HG02678 (cell line): ENCODE results near the gene HDAC4.

Experiments
- ATAC-seq: cut with Tn5 transposase; IDR thresholded peaks from one replicate; pipeline ENCODE4 v1.9.1; 2021; ENCODE audit warnings: mild to moderate bottlenecking, moderate library complexity; ENCODE audit not compliant: unreplicated experiment

HDAC4 gene

GRCh38 chr2:239329972-239330572 is 70.7 kb downstream of the HDAC4 start:
- ATAC-seq, result no peak

DNA sequence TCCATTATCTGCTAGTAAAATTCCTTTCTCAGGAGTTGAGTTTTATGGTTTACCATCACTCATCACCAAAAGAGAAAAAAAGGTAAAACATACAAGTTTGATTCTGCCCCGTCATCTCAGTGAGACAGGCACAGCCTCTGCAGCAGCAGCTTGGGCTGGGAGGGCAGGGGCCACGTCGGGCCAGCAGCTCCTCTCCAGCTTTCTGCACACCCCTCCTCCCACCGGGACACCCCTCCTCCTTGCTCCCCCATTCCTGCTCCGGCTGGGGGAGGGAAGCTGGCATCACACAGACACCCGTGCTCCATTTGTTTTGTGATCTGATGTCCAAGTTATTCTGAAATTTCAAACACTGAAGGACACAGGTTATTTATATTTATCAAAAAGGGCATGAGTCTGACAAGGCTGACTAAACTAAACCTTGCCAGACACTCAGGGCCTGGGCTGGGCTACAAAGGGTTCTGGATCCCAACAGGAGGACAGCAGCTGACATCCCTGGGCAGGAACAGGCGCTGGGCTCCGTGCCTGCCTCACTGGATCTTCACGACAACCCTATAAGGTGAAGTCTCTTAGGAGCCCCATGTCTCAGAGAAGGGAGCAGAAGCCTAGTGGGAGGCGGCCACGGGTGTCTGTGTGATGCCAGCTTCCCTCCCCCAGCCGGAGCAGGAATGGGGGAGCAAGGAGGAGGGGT is 71.4 kb downstream of the HDAC4 start:
- ATAC-seq, result no peak

- ATAC-seq, result no peak
Measured at GRCh38 chr2:239328351-239329191, 72.2 kb downstream of the HDAC4 start.

DNA sequence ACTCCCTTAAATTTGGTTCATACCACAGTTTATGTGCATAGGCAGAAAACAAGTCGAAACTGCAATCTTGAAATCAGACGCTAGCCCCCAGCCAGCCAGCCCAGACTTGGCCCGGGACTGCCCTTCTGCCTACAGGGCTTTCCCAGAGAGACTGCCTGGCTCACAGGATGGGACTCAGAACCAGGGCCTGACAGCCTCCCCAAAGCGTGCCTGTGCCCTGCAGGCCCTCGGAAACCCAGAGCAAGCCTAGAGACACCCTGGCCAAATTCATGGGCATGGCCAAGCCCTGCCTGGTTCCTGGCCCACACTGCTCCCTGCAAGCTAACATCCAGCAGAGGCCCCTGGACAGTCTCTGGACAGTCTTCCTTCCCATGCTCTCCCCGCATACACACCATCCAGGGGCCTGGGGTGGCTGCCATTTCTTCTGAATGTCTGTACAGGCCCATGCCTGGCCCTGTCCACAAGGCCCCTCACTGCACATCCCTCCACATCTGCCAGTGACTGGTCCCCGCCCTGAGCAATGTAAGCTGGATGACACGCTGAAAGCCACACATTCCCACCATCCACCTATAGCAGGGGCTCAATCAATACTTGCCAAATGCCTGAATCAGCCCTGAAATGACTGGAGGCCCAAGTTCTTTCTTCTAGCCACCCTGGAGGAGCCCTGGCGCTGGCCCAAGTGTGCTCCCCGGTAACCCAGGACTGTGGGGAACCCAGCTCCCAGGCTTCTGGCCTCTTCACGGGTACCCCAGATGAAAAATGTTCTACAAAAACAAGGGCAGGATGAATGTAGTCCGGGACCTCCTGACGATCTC is 73.1 kb downstream of the HDAC4 start:
- ATAC-seq, result no peak

DNA sequence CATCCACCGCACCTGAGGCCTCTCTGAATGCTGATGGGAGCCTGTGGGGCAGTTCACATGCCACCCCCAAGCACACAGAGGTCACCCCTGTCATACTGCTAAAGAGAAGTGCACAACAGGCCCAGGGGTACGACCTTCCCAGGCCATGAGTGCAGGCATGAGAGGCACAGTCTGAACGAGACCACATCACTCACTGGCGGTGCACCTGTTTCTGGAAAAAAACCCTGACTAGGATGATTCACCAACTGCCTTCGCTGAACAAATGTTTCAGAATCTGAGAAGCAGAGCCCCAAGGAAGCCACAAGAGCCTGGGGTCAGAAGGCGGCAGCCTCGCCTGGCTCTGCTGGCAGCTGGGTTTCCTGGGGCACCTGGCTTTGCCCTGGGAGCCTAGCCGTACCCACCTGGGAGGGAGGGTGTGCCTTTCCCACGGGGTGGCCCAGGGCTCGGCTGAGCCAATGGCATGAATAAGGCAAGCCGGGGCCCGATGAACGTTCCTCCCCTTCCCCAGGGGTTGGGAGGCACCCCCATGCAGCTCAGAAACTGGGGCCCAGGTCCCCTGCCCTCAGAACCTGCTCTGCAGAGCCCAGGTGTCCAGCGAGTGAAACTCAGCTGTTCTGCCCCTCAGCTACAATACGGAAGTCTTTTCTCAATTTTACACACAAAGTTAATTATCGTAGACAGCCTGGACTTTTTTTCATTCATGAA is 73.8 kb downstream of the HDAC4 start:
- peak; percentile 76 for ATAC-seq

DNA sequence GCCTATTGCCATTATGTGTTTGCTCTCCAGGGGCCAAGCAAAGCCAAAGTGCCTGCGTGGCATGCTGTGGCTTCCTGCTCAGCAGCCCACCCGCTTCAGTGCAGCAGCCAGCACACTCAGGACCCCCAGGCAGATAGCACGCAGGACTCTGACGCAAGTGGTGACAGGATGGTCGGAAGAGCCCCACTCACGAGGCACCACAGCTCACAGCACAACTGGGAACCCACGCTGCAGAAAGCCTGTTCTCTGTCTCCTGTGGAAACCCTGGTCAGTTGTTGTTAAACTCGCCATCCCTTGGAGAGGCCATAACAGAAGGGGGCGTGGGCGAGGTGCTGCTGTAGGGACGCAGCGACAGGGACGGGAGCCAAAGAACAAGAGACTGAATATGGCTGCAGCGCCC is 76.4 kb downstream of the HDAC4 start:
- ATAC-seq, result no peak

DNA sequence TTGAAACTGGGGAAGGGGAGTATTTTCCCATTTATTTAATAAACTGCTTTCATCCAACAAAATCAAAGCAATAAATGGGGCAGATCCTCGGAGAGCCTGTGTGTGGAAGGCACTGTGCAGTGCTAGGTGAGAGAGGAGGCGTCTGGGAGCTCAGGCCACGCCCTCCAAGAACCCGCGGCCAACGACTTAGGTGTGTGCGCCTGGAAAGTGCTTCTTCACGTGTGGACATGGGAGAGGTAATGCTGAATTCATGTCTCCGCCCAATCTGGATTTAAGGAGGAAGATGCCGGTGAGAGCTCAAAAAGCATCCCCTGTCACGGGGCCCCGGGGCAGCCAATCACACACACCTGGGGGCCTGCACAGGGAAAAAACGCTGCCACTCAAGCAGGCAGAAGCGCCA is 77.4 kb downstream of the HDAC4 start:
- ATAC-seq, result no peak

GRCh38 chr2:239322416-239323086 is 78.3 kb downstream of the HDAC4 start:
- ATAC-seq, result no peak

DNA sequence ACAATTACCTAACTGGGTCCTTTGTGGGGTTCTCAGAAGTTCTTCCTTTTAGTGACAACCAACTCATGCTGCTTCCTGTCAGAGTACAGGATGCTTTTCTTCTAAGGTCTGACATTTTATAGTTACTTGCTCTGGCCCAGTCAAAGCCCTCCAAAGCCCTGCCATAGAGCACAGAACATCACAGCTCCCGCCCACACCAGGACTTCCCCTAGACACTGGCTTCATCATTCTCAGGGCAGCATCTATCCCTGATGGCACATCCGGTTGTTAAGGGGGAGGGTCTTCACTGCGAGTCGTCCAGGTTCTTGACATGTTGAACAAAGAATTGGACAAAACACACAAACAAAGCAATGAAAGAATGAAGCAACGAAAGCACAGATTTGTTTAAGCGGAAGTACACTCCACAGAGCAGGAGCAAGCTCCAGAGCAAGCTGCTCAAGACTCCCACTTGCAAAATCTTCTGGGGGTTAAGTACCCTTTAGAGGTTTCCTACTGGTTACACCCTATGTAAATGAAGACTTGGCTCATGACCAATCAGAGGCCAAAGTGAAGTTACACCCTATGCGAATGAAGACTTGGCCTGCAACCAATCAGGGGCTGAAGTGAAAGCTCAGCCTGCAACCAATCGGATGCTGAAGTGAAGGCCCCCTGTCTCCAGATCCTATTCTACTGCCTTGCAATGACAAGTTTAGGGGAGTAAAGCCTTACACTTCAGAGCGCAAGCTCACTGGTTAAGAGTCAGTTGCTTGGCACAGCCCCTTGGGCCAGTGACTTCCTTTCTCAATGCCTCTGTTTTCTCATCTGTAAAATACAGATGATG is 79.0 kb downstream of the HDAC4 start:
- ATAC-seq, result no peak

DNA sequence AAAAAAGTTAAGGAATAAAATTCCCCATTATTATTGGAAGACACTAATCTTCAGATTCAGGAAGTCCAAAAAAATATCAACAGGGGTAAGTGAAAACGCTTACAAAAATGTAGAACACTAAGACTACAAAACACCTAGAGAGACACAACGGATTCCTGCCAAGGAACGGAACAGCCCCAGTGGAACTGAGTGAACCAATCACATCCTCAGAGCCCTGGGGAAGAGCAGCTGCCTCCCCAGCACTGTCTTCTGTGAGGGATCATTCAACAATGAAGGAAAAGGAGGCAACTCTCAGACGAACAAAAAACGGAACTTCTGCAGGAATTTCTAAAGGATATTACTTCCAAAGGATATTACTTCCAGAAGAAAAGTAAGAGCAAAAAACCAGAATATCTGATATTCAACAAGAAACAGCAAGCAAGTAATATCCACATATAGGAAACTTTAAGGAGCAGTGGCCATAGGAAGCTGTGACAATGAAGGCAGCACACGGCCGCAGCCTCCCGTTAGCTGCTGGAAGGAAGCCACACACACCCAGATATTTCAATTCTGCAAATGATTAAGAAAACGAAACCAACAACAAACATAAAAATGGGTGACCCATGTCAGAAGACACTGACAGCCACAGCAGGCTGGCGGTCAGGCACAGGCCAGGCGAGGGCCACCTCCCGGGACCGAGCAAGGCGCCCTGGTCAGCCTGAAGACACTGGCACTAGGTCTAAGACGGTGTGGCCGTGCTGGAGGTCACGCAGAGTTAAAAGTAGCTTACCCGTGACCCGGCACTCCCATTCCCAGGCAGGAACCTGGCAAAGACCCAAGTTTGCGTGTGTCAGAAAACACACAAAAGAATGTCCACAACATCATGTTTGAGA is 81.8 kb downstream of the HDAC4 start:
- peak; percentile 65 for ATAC-seq

GRCh38 chr2:239318151-239318611 is 82.6 kb downstream of the HDAC4 start:
- ATAC-seq, result no peak

- ATAC-seq, result no peak
Measured at GRCh38 chr2:239316562-239317465, 84.0 kb downstream of the HDAC4 start.

DNA sequence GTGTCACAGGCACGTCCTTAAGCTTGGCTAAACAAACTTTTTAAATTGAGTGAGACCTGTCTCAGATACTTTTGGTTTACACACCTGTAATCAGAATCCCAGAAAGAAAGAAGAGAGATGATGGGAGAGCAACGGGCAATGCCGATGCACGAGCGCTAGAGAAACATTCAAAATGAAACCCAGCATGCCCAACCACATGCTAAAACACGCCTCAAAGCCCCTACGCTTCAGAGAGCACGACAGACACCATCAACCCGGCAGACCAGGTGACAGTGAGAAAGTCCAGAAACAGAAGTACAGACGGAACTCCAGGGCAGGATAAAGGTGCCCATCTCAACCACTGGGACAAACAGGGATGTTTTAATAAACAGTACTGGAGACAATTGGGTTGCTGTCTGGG is 85.5 kb downstream of the HDAC4 start:
- ATAC-seq, result no peak

DNA sequence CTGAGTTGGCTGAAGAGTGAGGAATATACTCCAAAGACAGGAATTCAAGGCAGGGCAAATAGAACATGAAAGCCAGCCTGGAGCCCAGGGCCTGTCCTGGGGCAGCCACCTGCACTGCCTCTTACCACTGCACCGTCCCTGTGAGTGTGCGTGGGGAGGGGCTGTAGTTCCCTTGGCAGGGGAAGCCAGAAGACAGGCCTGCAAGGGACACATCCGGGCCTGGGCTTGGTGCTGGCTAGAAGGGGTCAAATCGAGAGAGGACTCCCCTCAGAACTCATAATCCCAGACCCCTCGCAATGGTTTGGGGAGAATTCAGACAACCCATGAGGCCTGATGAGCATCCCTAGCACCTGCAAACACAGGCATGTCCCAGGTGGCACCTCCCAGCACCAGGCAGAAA is 87.0 kb downstream of the HDAC4 start:
- ATAC-seq, result no peak

DNA sequence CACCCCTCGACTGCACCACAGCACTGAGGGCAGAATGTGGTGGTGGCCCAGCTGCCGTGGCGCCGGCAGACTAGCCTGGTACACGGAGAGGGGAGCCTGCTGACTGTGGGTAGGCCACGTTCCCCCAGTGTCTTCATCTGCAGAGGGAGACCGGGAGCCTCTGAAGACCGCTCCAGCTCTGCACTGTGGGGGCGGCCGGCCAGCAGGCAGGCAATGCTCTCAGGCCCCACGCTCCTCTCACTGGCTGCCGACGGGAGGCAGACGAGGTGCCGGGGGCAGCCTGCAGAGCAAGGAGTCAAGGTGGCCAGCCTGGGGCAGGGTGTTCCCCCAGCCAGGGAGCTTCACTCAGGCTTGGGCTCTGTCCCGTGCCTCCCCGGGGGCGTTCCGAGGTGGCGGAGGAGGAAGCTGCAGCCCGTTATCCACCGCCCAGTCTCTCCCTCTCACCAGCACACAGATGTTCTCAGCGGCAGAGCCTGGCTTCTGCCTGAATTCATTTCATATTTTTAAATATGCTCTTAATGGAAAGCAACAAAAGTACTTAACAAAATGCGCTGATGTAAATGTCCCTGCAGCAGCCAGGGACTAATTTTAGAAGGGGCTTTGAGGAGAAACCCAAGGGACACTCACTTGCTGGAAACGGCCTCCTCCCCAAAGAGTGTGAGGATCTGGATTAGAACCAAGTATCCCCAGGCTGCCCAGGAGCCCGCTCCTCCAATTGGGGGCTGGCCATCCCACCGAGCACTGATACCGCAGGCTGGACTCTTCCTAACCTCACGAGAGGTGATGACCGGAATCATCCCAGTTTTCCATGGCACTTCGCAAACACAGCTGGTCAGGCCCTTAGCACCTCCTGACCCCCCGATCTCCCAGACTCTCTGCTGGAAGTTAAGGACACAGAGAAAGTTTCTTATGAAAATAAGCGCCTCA is 87.8 kb downstream of the HDAC4 start:
- ATAC-seq, result no peak

GRCh38 chr2:239312081-239312511 is 88.7 kb downstream of the HDAC4 start:
- ATAC-seq, result no peak
